ENCODE results near the gene HUNK.

DNA sequence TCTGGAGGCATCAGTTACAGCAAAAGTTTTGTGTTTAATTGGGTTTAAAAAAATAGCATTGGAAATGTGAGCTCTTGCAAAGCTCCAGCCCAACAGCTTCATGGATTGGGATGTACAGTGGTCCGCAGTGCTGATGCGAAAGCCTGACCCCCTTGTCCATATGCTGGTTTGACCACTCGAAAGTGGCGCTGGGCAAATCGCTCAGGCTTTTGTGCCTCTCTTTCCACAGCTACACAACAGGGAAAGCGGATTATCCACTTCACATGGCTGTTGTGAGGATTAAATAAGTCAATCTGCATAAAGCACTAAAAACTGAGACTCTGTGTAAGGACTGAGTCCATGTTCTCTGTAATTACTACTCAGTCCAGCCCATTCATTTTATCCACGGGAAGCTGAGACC, 57.2 kb downstream of the HUNK start:
- TF ChIP-seq, protein P1, sequence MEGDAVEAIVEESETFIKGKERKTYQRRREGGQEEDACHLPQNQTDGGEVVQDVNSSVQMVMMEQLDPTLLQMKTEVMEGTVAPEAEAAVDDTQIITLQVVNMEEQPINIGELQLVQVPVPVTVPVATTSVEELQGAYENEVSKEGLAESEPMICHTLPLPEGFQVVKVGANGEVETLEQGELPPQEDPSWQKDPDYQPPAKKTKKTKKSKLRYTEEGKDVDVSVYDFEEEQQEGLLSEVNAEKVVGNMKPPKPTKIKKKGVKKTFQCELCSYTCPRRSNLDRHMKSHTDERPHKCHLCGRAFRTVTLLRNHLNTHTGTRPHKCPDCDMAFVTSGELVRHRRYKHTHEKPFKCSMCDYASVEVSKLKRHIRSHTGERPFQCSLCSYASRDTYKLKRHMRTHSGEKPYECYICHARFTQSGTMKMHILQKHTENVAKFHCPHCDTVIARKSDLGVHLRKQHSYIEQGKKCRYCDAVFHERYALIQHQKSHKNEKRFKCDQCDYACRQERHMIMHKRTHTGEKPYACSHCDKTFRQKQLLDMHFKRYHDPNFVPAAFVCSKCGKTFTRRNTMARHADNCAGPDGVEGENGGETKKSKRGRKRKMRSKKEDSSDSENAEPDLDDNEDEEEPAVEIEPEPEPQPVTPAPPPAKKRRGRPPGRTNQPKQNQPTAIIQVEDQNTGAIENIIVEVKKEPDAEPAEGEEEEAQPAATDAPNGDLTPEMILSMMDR (IDR thresholded peaks at IDR 0.05; ENCODE audit: control extremely low read depth in 1 of 3, insufficient read depth in 1 of 3, low read depth in 1 of 3, low read length in 3 of 3), result no peak
- no peak for TF ChIP-seq EP300 (IDR thresholded peaks at IDR 0.05; ENCODE audit: borderline replicate concordance in 1 of 2, low read depth in 2 of 2, low read length in 2 of 2)
- TF ChIP-seq BACH1 (IDR thresholded peaks at IDR 0.05; ENCODE audit: low read length), result no peak
- no peak for TF ChIP-seq CEBPB (IDR thresholded peaks at IDR 0.05; ENCODE audit: low read depth, low read length)
- no peak for TF ChIP-seq JUN (IDR thresholded peaks at IDR 0.05; ENCODE audit: low read depth, low read length)
- no peak for TF ChIP-seq EZH2 (IDR thresholded peaks at IDR 0.05; ENCODE audit: low read depth, low read length, severe bottlenecking)
